ENCODE data around the gene EDA.
"Not testable (repeated sequence)": the region's sequence is repeated elsewhere in the genome, so short reads cannot be mapped to it uniquely, and the experiment has no call there.

- TF ChIP-seq POLR2A (IDR thresholded peaks at IDR 0.05); CTCF (IDR thresholded peaks at IDR 0.05 in 4 of 5, conservative IDR thresholded peaks at IDR 0.05 in 1 of 5): not testable (repeated sequence)
Measured at GRCh38 chrX:69998299-69998698, 382.4 kb downstream of the EDA start.

All from gastrocnemius medialis (tissue), 4 donors.